Small intestine (tissue), 7 donors: ENCODE data around the gene CHAD. TPM values are rescaled to one million over a fixed set of nuclear protein-coding genes. Genes with fewer than 3 reads are reported as not detected.

Source experiments
- DNase-seq, 2 donors: peaks; one replicate each; pipeline versions ENCODE4 v3.0.0 to v3.0.0-alpha.2; 2013
- FAIRE-seq: peaks from 2 replicates; lab custom pipeline; 2012; peaks lifted over from hg19 to GRCh38; lab: Jason Lieb, UNC
- H3K27ac ChIP-seq, 3 donors: one replicate each; pipeline ENCODE4 v1.5.1; 2013; ENCODE audit warnings: low read length in 2 of 3, mild to moderate bottlenecking in 2 of 3, control low read depth in 1 of 3, inconsistent platforms in 1 of 3, low read depth in 1 of 3, moderate library complexity in 1 of 3
- H3K27me3 ChIP-seq, 3 donors: one replicate each; pipeline ENCODE4 v1.6.1; 2013; ENCODE audit warnings: low read length in 3 of 3, inconsistent platforms in 1 of 3; ENCODE audit not compliant: control insufficient read depth in 3 of 3, insufficient read depth in 3 of 3
- H3K36me3 ChIP-seq, 3 donors: one replicate each; pipeline ENCODE4 v1.6.1; 2013; ENCODE audit warnings: low read length in 3 of 3, inconsistent platforms in 1 of 3, low read depth in 1 of 3, mild to moderate bottlenecking in 1 of 3, moderate library complexity in 1 of 3; ENCODE audit not compliant: control insufficient read depth in 3 of 3, insufficient read depth in 2 of 3
- H3K4me1 ChIP-seq, 3 donors: one replicate each; pipeline ENCODE4 v1.6.1; 2013; ENCODE audit warnings: low read length in 2 of 3, inconsistent platforms in 1 of 3, low read depth in 1 of 3, mild to moderate bottlenecking in 1 of 3, moderate library complexity in 1 of 3; ENCODE audit not compliant: control insufficient read depth in 3 of 3, insufficient read depth in 2 of 3
- H3K4me3 ChIP-seq, 3 donors: one replicate each; pipeline ENCODE4 v1.5.1; 2013; ENCODE audit warnings: low read length in 3 of 3, control low read depth in 1 of 3, inconsistent platforms in 1 of 3, low read depth in 1 of 3, mild to moderate bottlenecking in 1 of 3, moderate library complexity in 1 of 3
- H3K9me3 ChIP-seq, 2 donors: one replicate each; pipeline ENCODE4 v1.6.1; 2013; ENCODE audit warnings: low read depth in 1 of 2, low read length in 1 of 2; ENCODE audit not compliant: control insufficient read depth in 2 of 2, insufficient read depth in 1 of 2
- WGBS, 3 donors: extraction: QIAGEN DNeasy Blood & Tissue Kit; methylation state at CpG; one replicate each; pipeline ENCODE4 v1.1.7; 2013; 5-methylcytosine and 5-hydroxymethylcytosine counted together
- polyA plus RNA-seq, 4 donors: library from polyadenylated mRNA; stranded (reverse) in 3 of 4; unstranded in 1 of 4; fragments of 200-250 nt in 3 of 4; fragments of 120-200 nt in 1 of 4; gene quantifications; one replicate each; pipeline versions ENCODE4 v1.2.1 to v1.2.3, GENCODE V29; 2013
- donor health status: healthy with polysubstance abuse.
- donor health status: control.
- donor health status: control.
- donor health status: Bipolar disorder and iron deficiency.
- donor health status: healthy.

CHAD gene
- polyA plus RNA-seq, 4 donors: 0.87 to 13.4 (median 5.8) TPM

- H3K4me3 ChIP-seq: no peak overlapping the region
- H3K36me3 ChIP-seq: peaks cover 0 to 65% (median 8%) of the 10 kb centered on the region in 3 donors
- WGBS, 3 donors: 78 to 83% (median 81%) methylated on average over 13 of the region's 13 CpGs
- no peak for DNase-seq
- no peak overlapping the region for H3K27ac ChIP-seq
- no peak for FAIRE-seq
- peaks cover 0 to 20% (median 0%) of the 10 kb centered on the region in 3 donors for H3K27me3 ChIP-seq
- no peaks in the 10 kb centered on the region for H3K9me3 ChIP-seq
- peaks cover 2 to 13% (median 3%) of the 10 kb centered on the region in 3 donors for H3K4me1 ChIP-seq
Measured at GRCh38 chr17:50467855-50468303, 801 bp downstream of the CHAD start.

GRCh38 chr17:50467114-50467854 is 1.4 kb downstream of the CHAD start:
- H3K4me1 ChIP-seq: peaks cover 2 to 13% (median 3%) of the 10 kb centered on the region in 3 donors
- H3K27me3 ChIP-seq: peaks cover 0 to 20% (median 0%) of the 10 kb centered on the region in 3 donors
- no peak overlapping the region for H3K4me3 ChIP-seq
- FAIRE-seq (no peak), DNase-seq (peak in 1 of 2 donors; percentile 53)
- H3K36me3 ChIP-seq: peaks cover 0 to 65% (median 10%) of the 10 kb centered on the region in 3 donors
- no peaks in the 10 kb centered on the region for H3K9me3 ChIP-seq
- H3K27ac ChIP-seq: peak overlapping the region in 1 of 3 donors; percentile 56
- 72 to 85% (median 80%) methylated on average over 7 of the region's 7 CpGs for WGBS, 3 donors

- peak; percentile 39 to 81 for DNase-seq
- Histone ChIP-seq H3K4me1 (peaks cover 2 to 13% (median 3%) of the 10 kb centered on the region in 3 donors), H3K27ac (peak overlapping the region in 2 of 3 donors; percentile 56 to 64), H3K9me3 (no peaks in the 10 kb centered on the region), H3K36me3 (peaks cover 0 to 65% (median 7%) of the 10 kb centered on the region in 3 donors), H3K4me3 (no peak overlapping the region), H3K27me3 (peaks cover 0 to 20% (median 0%) of the 10 kb centered on the region in 3 donors)
- no peak for FAIRE-seq
- 39 to 61% (median 47%) methylated on average over 9 of the region's 9 CpGs for WGBS, 3 donors
Measured at GRCh38 chr17:50466371-50467113, 2.1 kb downstream of the CHAD start.

GRCh38 chr17:50465635-50466034 is 3.0 kb downstream of the CHAD start:
- peaks cover 0 to 65% (median 5%) of the 10 kb centered on the region in 3 donors for H3K36me3 ChIP-seq
- peaks cover 0 to 20% (median 0%) of the 10 kb centered on the region in 3 donors for H3K27me3 ChIP-seq
- no peak for FAIRE-seq
- H3K4me1 ChIP-seq: peaks cover 2 to 13% (median 3%) of the 10 kb centered on the region in 3 donors
- no peak for DNase-seq
- H3K4me3 ChIP-seq: no peak overlapping the region
- H3K27ac ChIP-seq: no peak overlapping the region
- H3K9me3 ChIP-seq: no peaks in the 10 kb centered on the region
- 93 to 96% (median 95%) methylated on average over 9 of the region's 9 CpGs for WGBS, 3 donors

GRCh38 chr17:50465171-50465570 is 3.5 kb downstream of the CHAD start:
- FAIRE-seq (no peak), DNase-seq (no peak)
- 35 to 74% (median 61%) methylated on average over 6 of the region's 6 CpGs for WGBS, 3 donors
- H3K36me3 ChIP-seq: peaks cover 0 to 68% (median 5%) of the 10 kb centered on the region in 3 donors
- peaks cover 2 to 13% (median 3%) of the 10 kb centered on the region in 3 donors for H3K4me1 ChIP-seq
- no peak overlapping the region for H3K27ac ChIP-seq
- H3K27me3 ChIP-seq: peaks cover 0 to 20% (median 0%) of the 10 kb centered on the region in 3 donors
- no peak overlapping the region for H3K4me3 ChIP-seq
- H3K9me3 ChIP-seq: no peaks in the 10 kb centered on the region

GRCh38 chr17:50464736-50465135 is 3.9 kb downstream of the CHAD start:
- Histone ChIP-seq H3K4me1 (peaks cover 2 to 12% (median 3%) of the 10 kb centered on the region in 3 donors), H3K36me3 (peaks cover 0 to 71% (median 5%) of the 10 kb centered on the region in 3 donors), H3K27me3 (peaks cover 0 to 20% (median 0%) of the 10 kb centered on the region in 3 donors), H3K27ac (no peak overlapping the region), H3K4me3 (no peak overlapping the region), H3K9me3 (no peaks in the 10 kb centered on the region)
- FAIRE-seq (no peak), DNase-seq (no peak)
- 82 to 88% (median 84%) methylated on average over 3 to 4 of the region's 4 CpGs for WGBS, 3 donors

- DNase-seq (no peak), FAIRE-seq (no peak)
- Histone ChIP-seq H3K4me1 (peaks cover 2 to 13% (median 3%) of the 10 kb centered on the region in 3 donors), H3K9me3 (no peaks in the 10 kb centered on the region), H3K27ac (no peak overlapping the region), H3K36me3 (peaks cover 0 to 71% (median 5%) of the 10 kb centered on the region in 3 donors), H3K4me3 (no peak overlapping the region), H3K27me3 (peaks cover 0 to 17% (median 0%) of the 10 kb centered on the region in 3 donors)
- WGBS, 3 donors: 87 to 95% (median 92%) methylated on average over 3 of the region's 3 CpGs
Measured at GRCh38 chr17:50464121-50464520, 4.6 kb downstream of the CHAD start.

- H3K27me3 ChIP-seq: peaks cover 0 to 1% (median 0%) of the 10 kb centered on the region in 3 donors
- peaks cover 0 to 20% (median 10%) of the 10 kb centered on the region in 3 donors for H3K4me1 ChIP-seq
- no peak overlapping the region for H3K27ac ChIP-seq
- FAIRE-seq (no peak), DNase-seq (no peak)
- peaks cover 0 to 68% (median 5%) of the 10 kb centered on the region in 3 donors for H3K36me3 ChIP-seq
- H3K4me3 ChIP-seq: no peak overlapping the region
- H3K9me3 ChIP-seq: no peaks in the 10 kb centered on the region
- 76 to 88% (median 84%) methylated on average over 9 of the region's 9 CpGs for WGBS, 3 donors
Measured at GRCh38 chr17:50462446-50462845, 6.2 kb downstream of the CHAD start.
